Body of pancreas (tissue), 4 donors: Measurements from ENCODE around the gene HSDL2. TPM values are rescaled to one million over a fixed set of nuclear protein-coding genes. Genes with fewer than 3 reads are reported as not detected.

Experiments
- ATAC-seq: fragments of 150-250 bp; one replicate; pipeline ENCODE4 v1.9.1; 2016
- DNase-seq, 4 donors: peaks; one replicate each; pipeline ENCODE4 v3.0.0-alpha.2; 2019
- H3K27ac ChIP-seq, 4 donors: fragments of 200-600 bp; sonication (generic); 1 replicate in 3 of 4; 2 replicates in 1 of 4; pipeline versions ENCODE4 v1.5.1 to v1.6.1; 2016 to 2019; ENCODE audit warnings: mild to moderate bottlenecking in 1 of 4, mixed read lengths in 1 of 4, moderate library complexity in 1 of 4
- H3K27me3 ChIP-seq, 2 donors: fragments of 200-600 bp; sonication (generic); one replicate each; pipeline ENCODE4 v1.6.0; 2016; ENCODE audit warnings: mild to moderate bottlenecking in 1 of 2
- H3K36me3 ChIP-seq, 2 donors: fragments of 200-600 bp; sonication (generic); replicated peaks in 1 of 2; 2 replicates each; pipeline ENCODE4 v1.5.1; 2016; ENCODE audit warnings: low read depth in 2 of 2; ENCODE audit not compliant: insufficient read depth in 1 of 2
- H3K4me1 ChIP-seq: fragments of 200-600 bp; sonication (generic); one replicate; pipeline ENCODE4 v1.6.0; 2016
- H3K4me3 ChIP-seq, 2 donors: fragments of 200-600 bp; sonication (generic); 1 replicate in 1 of 2; 2 replicates in 1 of 2; pipeline ENCODE4 v1.5.1; 2016 to 2019
- H3K9me3 ChIP-seq, 3 donors: fragments of 200-600 bp; sonication (generic); 1 replicate in 2 of 3; 2 replicates in 1 of 3; pipeline ENCODE4 v1.5.1; 2016
- POLR2A ChIP-seq, 3 donors: fragments of 450-650 bp; IDR thresholded peaks; one replicate each; pipeline ENCODE4 v1.6.1; 2016; ENCODE audit warnings: antibody characterized with exemption in 3 of 3, mild to moderate bottlenecking in 2 of 3
- WGBS, 2 donors: methylation state at CpG; one replicate each; pipeline ENCODE4 v1.1.5; 2017; 5-methylcytosine and 5-hydroxymethylcytosine counted together
- intact Hi-C: fragments of 100-400 bp; cut with DNase I; formaldehyde crosslinking; loops from one replicate; pipeline ENCODE4 v1.15.1; 2023
- total RNA-seq, 2 donors: library from RNA; depleted of rRNA; stranded (reverse); fragments of >200 nt; gene quantifications; one replicate each; pipeline ENCODE4 v1.1.0, GENCODE V29; 2016
- TF ChIP-seq, protein P1 (sequence below), 7 experiments: fragments of 450-650 bp in 4 of 7; fragments of 200-600 bp in 3 of 7; sonication (generic) in 3 of 7; IDR thresholded peaks; one replicate each; pipeline ENCODE4 v1.5.1; 2016 to 2019; ENCODE audit warnings: antibody characterized with exemption in 7 of 7

The HSDL2 gene
- 10 to 100 TPM; 20.5 to 22.7 TPM for total RNA-seq

DNA sequence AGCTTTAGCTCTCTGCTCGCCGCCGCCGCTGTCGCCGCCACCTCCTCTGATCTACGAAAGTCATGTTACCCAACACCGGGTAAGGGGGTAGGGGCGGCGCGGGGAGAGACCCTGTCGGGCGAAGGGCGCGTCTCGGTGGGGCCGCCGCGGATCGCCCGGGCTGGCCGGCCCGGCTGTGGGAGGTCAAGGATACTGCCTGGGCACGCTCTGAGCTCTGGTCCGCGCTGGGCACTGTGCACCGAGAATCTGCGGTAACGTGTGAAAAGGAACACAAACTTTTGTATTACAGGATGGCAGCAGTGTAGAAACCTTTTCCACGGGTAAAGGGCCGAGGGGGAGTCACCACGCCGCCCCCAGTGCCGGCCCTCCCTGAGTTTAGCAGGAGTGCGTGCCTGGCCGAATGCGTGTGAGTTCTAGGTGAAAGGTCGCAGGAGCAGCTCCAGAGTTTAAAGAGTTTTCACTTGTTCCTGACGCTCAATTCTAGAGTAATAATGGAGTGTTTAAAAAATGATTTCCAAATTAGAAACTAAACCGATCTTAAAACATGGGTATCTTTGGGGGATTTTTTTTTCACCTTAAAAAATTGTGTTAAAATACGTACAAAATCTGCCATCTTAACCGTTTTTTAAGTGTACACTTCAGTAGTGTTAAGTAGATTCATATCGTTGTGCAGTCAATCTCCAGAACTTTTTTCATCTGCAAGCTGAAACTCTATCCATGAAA lies at the start of gene HSDL2:
HSDL2 (plus strand) TSS at position 7 of the 723 bp plus-strand sequence; CDS start at position 63, 56 bp downstream.
- Histone ChIP-seq H3K27ac (peak within 1 kb of the TSS; percentile 95 to 98 (median 98)), H3K4me1 (peaks cover 47% of the 10 kb centered on the region), H3K4me3 (peak within 1 kb of the TSS; percentile 60 to 74), H3K36me3 (no peaks in the 10 kb centered on the region), H3K9me3 (no peaks in the 10 kb centered on the region), H3K27me3 (no peaks in the 10 kb centered on the region)
- ATAC-seq (peak; percentile 45), DNase-seq (peak in 3 of 4 donors; percentile 57 to 65 (median 60))
- TF ChIP-seq, protein P1, sequence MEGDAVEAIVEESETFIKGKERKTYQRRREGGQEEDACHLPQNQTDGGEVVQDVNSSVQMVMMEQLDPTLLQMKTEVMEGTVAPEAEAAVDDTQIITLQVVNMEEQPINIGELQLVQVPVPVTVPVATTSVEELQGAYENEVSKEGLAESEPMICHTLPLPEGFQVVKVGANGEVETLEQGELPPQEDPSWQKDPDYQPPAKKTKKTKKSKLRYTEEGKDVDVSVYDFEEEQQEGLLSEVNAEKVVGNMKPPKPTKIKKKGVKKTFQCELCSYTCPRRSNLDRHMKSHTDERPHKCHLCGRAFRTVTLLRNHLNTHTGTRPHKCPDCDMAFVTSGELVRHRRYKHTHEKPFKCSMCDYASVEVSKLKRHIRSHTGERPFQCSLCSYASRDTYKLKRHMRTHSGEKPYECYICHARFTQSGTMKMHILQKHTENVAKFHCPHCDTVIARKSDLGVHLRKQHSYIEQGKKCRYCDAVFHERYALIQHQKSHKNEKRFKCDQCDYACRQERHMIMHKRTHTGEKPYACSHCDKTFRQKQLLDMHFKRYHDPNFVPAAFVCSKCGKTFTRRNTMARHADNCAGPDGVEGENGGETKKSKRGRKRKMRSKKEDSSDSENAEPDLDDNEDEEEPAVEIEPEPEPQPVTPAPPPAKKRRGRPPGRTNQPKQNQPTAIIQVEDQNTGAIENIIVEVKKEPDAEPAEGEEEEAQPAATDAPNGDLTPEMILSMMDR (IDR thresholded peaks at IDR 0.05) = no peak
- no peak for TF ChIP-seq POLR2A (IDR thresholded peaks at IDR 0.05)
- WGBS, 2 donors = 0 to 1% methylated on average over 16 to 43 of the region's 43 CpGs
- intact Hi-C loops = no loop called here

DNA sequence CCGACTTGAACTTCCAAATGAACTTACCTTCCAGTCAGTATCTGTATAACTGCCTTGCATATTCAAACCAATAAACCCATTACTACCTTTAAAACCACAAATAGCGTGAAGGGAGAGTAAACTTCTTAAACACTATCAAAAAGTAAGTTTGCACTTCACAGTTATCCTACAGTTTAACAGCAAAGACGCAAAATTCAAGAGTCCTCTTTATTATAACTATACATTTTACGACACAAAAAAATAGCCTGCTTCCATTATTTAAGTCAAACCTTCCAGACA lies 48.3 kb upstream of the HSDL2 start:
- H3K36me3 ChIP-seq = no peaks in the 10 kb centered on the region
- H3K27ac ChIP-seq = no peak overlapping the region
- H3K27me3 ChIP-seq = no peaks in the 10 kb centered on the region
- no peaks in the 10 kb centered on the region for H3K9me3 ChIP-seq
- no peak for TF ChIP-seq POLR2A (IDR thresholded peaks at IDR 0.05)
- TF ChIP-seq, protein P1 (IDR thresholded peaks at IDR 0.05) = no peak
- DNase-seq = no peak
- intact Hi-C loops = no loop called here
- H3K4me3 ChIP-seq = no peak overlapping the region
- H3K4me1 ChIP-seq = peaks cover 34% of the 10 kb centered on the region
- ATAC-seq = no peak
- 60 to 64% methylated on average over 4 of the region's 4 CpGs for WGBS, 2 donors

DNA sequence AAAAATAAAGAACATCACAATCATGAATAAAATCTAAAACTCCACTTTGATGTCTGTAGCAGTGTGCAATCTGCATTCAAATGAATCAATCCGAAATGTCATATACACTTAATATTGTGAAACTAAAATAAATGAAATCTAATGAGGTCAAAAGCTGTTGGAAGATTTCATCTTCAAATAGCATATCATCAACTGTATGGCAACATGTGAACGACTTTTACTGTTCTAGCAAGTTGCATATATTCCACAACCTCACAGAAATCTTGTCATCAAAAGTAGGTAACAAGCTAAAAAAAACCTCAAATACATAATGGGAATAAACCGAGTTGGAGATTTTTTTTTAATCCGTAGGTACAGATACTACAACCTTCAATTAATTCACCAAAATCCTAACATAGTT lies 47.7 kb upstream of the HSDL2 start:
- ATAC-seq (no peak), DNase-seq (no peak)
- Histone ChIP-seq H3K9me3 (no peaks in the 10 kb centered on the region), H3K4me1 (peaks cover 32% of the 10 kb centered on the region), H3K27me3 (no peaks in the 10 kb centered on the region), H3K27ac (peak overlapping the region in 3 of 4 donors; percentile 98 to 100 (median 98)), H3K36me3 (no peaks in the 10 kb centered on the region), H3K4me3 (peak overlapping the region; percentile 85 to 98)
- WGBS, 2 donors = 3 to 5% methylated on average over 4 of the region's 4 CpGs
- TF ChIP-seq POLR2A (IDR thresholded peaks at IDR 0.05) = no peak
- TF ChIP-seq, protein P1 (IDR thresholded peaks at IDR 0.05) = no peak
- intact Hi-C loops = no loop called here

DNA sequence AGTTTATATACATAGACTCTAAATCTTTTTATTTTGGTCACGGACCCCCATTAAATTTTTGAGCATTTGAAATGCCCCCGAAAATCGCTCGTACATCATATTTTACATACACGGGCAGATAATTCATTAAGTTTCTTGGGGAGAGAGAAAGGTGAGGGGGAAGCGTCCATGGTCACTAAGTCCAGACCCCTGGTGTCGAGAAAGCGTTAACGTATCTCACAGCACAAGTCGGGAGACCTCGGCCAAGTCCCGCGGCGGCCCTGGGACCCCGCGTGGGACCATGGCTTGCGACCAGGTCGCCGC lies 47.3 kb upstream of the HSDL2 start:
- no peak for TF ChIP-seq POLR2A (IDR thresholded peaks at IDR 0.05)
- TF ChIP-seq, protein P1 (IDR thresholded peaks at IDR 0.05) = no peak
- ATAC-seq (no peak), DNase-seq (no peak)
- Histone ChIP-seq H3K27me3 (no peaks in the 10 kb centered on the region), H3K36me3 (no peaks in the 10 kb centered on the region), H3K4me3 (peak overlapping the region; percentile 85 to 98), H3K9me3 (no peaks in the 10 kb centered on the region), H3K4me1 (peaks cover 32% of the 10 kb centered on the region), H3K27ac (peak overlapping the region; percentile 95 to 100 (median 98))
- intact Hi-C loops = no loop called here
- 0% methylated on average over 12 to 19 of the region's 19 CpGs for WGBS, 2 donors
